ENCODE data around the gene PSME2.

Gene PSME2

GRCh38 chr14:24146453-24146977, at the start of gene PSME2:
PSME2 (minus strand) TSS chr14:24146610; CDS start chr14:24146581, 29 bp downstream.
- DNase-seq (ENCODE audit: low spot score) = peak; percentile 82

- peak; percentile 84 for DNase-seq (ENCODE audit: low spot score)
Measured at GRCh38 chr14:24195186-24196070, 49.0 kb upstream of the PSME2 start, which contains the start of gene TM9SF1. TM9SF1 (minus strand) TSS chr14:24195441; CDS start chr14:24195019, 422 bp downstream.

GRCh38 chr14:24194873-24195185, 48.4 kb upstream of the PSME2 start:
- no peak for DNase-seq (ENCODE audit: low spot score)

- DNase-seq (ENCODE audit: low spot score) = no peak
Measured at GRCh38 chr14:24194186-24194872, 47.9 kb upstream of the PSME2 start.

GRCh38 chr14:24192933-24193332, 46.5 kb upstream of the PSME2 start:
- DNase-seq (ENCODE audit: low spot score) = no peak

- DNase-seq (ENCODE audit: low spot score) = no peak
Measured at GRCh38 chr14:24190416-24190815, 44.0 kb upstream of the PSME2 start.

GRCh38 chr14:24189460-24189859, 43.0 kb upstream of the PSME2 start:
- no peak for DNase-seq (ENCODE audit: low spot score)

GRCh38 chr14:24189059-24189375, 42.6 kb upstream of the PSME2 start:
- no peak for DNase-seq (ENCODE audit: low spot score)

GRCh38 chr14:24188251-24189058, 42.0 kb upstream of the PSME2 start, which contains the start of gene IPO4:
IPO4 (minus strand) TSS chr14:24188816; CDS start chr14:24188787, 29 bp downstream.
- peak; percentile 84 for DNase-seq (ENCODE audit: low spot score)

GRCh38 chr14:24187539-24187915, 41.1 kb upstream of the PSME2 start:
- DNase-seq (ENCODE audit: low spot score) = no peak

GRCh38 chr14:24186831-24187538, 40.6 kb upstream of the PSME2 start:
- no peak for DNase-seq (ENCODE audit: low spot score)

GRCh38 chr14:24185741-24186140, 39.3 kb upstream of the PSME2 start:
- DNase-seq (ENCODE audit: low spot score) = no peak

- DNase-seq (ENCODE audit: low spot score) = no peak
Measured at GRCh38 chr14:24185026-24185425, 38.6 kb upstream of the PSME2 start.

- no peak for DNase-seq (ENCODE audit: low spot score)
Measured at GRCh38 chr14:24184104-24184970, 37.9 kb upstream of the PSME2 start.

GRCh38 chr14:24183014-24183481, 36.6 kb upstream of the PSME2 start:
- no peak for DNase-seq (ENCODE audit: low spot score)

GRCh38 chr14:24182110-24182882, 35.9 kb upstream of the PSME2 start:
- no peak for DNase-seq (ENCODE audit: low spot score)

GRCh38 chr14:24181371-24182077, 35.1 kb upstream of the PSME2 start:
- DNase-seq (ENCODE audit: low spot score) = no peak

GRCh38 chr14:24179961-24180796, 33.8 kb upstream of the PSME2 start:
- no peak for DNase-seq (ENCODE audit: low spot score)
